NT2/D1 (cell line): ENCODE measurements around the gene SNN.
A peak's percentile ranks its signal among the peaks of the same experiment; 100 is the strongest.

ENCODE experiments used
- DNase-seq: peaks from one replicate; pipeline ENCODE4 v3.0.0-alpha.2; 2011; ENCODE audit warnings: low read depth, low spot score
- H3K27me3 ChIP-seq: 2 replicates; pipeline ENCODE4 v1.6.0; 2011; ENCODE audit warnings: mild to moderate bottlenecking; ENCODE audit not compliant: insufficient read length, insufficient read depth
- H3K36me3 ChIP-seq: 2 replicates; pipeline ENCODE4 v1.6.1; 2011; ENCODE audit warnings: mild to moderate bottlenecking, low read length, mixed read lengths; ENCODE audit not compliant: insufficient read depth, insufficient read length
- H3K4me1 ChIP-seq: 2 replicates; pipeline ENCODE4 v1.5.1; 2011; ENCODE audit not compliant: insufficient read depth, insufficient read length
- H3K4me3 ChIP-seq: 2 replicates; pipeline ENCODE4 v1.5.1; 2011; ENCODE audit warnings: low read depth; ENCODE audit not compliant: insufficient read length
- H3K9ac ChIP-seq: 2 replicates; pipeline ENCODE4 v1.6.0; 2011; ENCODE audit warnings: low read depth; ENCODE audit not compliant: insufficient read length
- H3K9me3 ChIP-seq: 2 replicates; pipeline ENCODE4 v1.5.1; 2011; ENCODE audit warnings: mild to moderate bottlenecking, low read length; ENCODE audit not compliant: insufficient read depth
- SUZ12 ChIP-seq: IDR thresholded peaks from 2 replicates; pipeline ENCODE4 v1.6.1; 2011; ENCODE audit not compliant: insufficient read length, insufficient read depth; ENCODE audit errors: extremely low read depth
- YY1 ChIP-seq: IDR thresholded peaks from 2 replicates; pipeline ENCODE4 v1.6.1; 2011; ENCODE audit not compliant: insufficient read length, insufficient read depth
- ZNF274 ChIP-seq: IDR thresholded peaks from 2 replicates; pipeline ENCODE4 v1.6.1; 2011; ENCODE audit warnings: mild to moderate bottlenecking, low read depth, low read length

SNN gene

DNA sequence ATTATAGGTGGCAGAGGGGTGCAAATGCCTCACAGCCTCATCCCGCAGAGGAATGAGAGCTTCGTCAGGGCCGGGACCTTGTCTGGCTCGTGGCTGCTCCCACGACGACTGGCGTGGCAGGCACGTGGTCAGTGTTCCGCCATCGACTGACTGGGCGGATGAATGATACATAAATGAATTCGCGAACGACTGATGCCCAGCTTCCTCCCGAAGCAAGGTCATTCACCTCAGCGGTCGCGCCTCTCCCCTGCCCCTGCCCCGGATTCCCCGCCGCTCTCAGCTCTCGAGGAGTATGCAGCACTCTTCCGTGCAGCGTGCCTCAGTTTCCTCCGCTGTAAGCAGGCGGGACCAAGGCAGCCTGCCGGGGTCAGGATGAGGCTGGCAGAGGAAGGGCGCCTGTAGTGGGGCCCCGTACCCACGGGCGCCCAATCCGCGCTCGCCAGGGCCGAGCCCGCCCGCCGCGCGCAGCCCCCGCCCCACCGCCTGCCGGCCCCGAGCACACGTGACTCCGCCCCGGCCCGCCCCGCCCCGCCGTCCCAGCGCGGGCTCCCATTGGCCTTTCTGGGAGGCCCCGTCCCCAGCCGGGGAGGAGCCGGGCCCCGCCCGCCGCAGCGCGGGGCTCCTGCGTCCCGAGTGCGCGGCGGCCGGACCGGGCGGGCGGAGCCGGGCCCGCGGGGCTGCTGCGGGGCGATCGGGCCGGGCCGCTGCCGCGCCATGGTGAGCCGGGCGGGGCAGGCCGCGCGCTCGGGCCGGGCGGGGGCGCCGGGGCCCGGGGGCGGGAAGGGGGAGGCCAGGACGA, at the start of gene SNN:
TSS of gene SNN (plus strand) at position 632 of the 799 bp plus-strand sequence. CDS start 7,605 bp downstream, outside the sequence.
- Histone ChIP-seq H3K9ac (peak within 1 kb of the TSS; percentile 87), H3K9me3 (no peaks in the 10 kb centered on the region), H3K36me3 (peaks cover 22% of the 10 kb centered on the region), H3K4me3 (peak within 1 kb of the TSS; percentile 87), H3K4me1 (peaks cover 41% of the 10 kb centered on the region), H3K27me3 (no peaks in the 10 kb centered on the region)
- TF ChIP-seq ZNF274 (no peak), YY1 (no peak), SUZ12 (no peak)
- peak; percentile 75 for DNase-seq

DNA sequence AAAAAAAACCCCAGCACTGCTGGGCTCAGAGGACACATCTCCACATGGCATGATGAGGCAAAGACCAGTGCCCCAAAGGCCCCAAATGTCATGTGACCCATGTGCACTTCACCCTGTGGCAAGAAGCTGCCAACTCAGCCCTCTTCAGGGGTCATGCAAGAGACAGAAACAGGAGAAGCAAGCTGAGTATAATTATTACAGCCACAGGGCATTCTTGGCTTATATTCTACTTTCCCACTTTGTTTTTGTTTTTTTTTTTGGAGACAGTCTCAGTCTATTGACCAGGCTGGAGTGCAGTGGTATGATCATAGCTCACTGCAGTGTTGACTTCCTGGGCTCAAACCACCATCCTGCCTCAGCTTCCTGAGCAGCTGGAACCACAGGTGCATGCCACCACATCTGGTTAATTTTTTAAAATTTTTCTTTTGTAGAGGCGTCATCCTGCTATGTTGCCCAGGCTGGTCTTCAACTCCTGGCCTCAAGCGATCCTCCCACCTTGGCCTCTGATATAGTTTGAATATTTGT, 48.9 kb upstream of the SNN start:
- Histone ChIP-seq H3K4me3 (no peak overlapping the region), H3K4me1 (peaks cover 21% of the 10 kb centered on the region), H3K27me3 (no peaks in the 10 kb centered on the region), H3K9me3 (no peaks in the 10 kb centered on the region), H3K36me3 (no peaks in the 10 kb centered on the region), H3K9ac (no peak overlapping the region)
- TF ChIP-seq ZNF274: no peak
- TF ChIP-seq YY1: no peak
- TF ChIP-seq SUZ12: no peak
- no peak for DNase-seq

DNA sequence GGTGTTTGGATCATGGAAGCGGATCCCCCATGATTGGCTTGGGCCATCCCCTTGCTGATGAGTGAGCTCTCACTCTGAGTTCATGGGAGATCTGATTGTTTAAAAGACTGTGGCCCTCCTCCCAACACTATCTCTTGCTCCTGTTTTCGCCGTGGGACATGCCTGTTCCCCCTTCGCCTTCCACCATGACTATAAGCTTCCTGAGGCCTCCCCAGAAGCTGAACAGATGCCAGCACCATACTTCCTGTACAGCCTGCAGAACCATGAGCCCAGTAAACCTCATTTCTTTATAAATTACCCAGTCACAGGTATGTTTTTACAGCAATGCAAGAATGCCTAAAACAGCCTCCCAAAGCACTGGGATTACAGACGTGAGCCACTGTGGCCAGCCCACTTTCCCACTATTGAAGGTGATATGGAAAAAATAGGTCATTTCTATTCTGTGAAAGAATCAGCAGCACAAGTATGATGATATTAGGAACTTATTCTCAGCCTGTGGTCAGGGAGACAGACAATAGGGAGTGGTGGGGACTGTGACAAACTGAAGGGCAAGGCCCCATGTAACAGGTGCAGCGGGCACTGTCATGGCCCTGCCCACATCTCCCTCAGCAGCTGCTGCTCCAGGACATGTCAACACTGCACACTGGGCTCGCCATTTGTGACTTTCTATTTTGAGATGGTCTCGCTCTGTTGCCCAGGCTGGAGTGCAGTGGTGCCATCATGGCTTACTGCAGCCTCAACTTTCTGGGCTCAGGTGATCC, 47.8 kb upstream of the SNN start:
- Histone ChIP-seq H3K27me3 (no peaks in the 10 kb centered on the region), H3K4me1 (peaks cover 16% of the 10 kb centered on the region)

DNA sequence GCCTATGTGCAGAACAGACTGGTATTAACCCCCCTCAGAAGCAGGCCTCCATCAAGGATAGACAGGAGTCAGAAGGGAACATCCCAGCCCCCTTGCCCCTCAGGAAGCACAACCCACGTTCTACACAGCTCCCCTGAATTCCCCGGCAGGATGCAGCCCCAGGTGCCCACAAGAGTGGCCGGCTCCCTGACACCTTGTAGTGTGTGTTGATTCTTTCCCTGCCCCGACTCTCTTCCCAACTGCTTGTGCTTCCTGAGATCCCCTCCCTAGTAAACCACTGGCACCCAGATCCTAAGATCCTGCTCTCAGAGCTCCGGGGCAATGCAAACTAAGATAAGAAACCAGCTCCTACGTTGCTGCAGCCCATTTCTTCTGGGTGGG, 46.7 kb upstream of the SNN start:
- Histone ChIP-seq H3K36me3 (no peaks in the 10 kb centered on the region), H3K9me3 (no peaks in the 10 kb centered on the region), H3K4me3 (no peak overlapping the region), H3K9ac (peak overlapping the region; percentile 52), H3K27me3 (no peaks in the 10 kb centered on the region), H3K4me1 (peaks cover 16% of the 10 kb centered on the region)
- DNase-seq: no peak
- TF ChIP-seq YY1: no peak
- TF ChIP-seq ZNF274: no peak
- no peak for TF ChIP-seq SUZ12

More for the DNA sequence above, 47.8 kb upstream of the SNN start:
- Histone ChIP-seq H3K36me3 (no peaks in the 10 kb centered on the region), H3K9ac (no peak overlapping the region), H3K9me3 (no peaks in the 10 kb centered on the region), H3K4me3 (no peak overlapping the region)
- TF ChIP-seq ZNF274: no peak
- no peak for DNase-seq

DNA sequence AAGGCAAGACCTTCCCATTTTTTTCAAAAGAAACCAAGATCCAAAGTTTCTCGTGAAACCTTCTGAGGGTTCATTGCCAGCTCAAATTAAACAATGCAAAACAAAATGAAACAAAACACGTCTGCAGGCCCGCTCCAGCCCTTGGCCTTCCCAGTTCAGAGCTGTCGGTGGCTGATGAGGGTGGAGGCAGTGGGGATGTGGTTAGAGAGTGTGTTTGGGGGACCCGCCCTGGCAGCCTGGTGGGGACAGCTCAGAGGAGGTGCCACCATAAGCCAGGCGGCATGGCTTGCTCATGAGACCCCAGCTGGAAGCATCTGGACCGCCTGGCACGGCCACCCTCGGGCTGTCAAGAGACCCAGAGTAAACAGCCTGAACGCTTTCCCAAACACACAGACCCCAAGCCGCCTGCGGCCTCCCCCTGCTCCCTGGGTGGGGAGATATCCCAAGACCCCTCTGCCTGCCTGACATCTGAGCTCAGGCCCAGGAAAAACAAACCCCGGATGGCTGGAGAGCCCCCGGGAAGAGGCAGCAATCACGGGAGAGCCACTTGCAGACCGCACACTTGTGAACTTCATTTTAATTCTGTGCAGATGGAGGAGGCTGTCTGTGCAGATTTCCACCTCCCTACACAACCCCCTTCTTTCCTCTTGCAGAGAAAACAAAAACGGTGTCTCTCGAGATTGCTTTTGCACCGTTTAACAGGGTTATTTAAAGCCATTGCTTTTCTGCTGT, 46.2 kb upstream of the SNN start:
- TF ChIP-seq YY1 (no peak), ZNF274 (no peak), SUZ12 (no peak)
- H3K9ac ChIP-seq: no peak overlapping the region

DNA sequence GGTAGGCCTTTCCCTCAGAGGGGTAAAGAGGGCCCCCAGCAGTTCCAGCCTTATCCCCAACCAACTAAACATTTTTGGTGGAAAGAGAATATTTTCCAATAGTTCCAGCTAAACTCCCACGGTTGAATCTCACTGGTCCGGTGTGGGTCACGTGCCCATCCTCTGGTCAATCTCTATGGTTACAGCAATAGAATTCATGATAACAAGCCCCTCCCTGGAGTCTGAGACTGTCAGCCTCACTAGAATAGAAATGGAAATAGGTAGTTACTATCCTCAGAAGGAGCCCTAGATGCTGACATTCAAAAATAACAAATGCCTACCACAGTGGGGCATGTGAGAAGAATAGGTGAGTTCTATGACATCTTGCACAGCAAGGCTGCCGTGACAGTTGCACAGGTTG, 44.0 kb upstream of the SNN start:
- Histone ChIP-seq H3K4me1 (peaks cover 15% of the 10 kb centered on the region), H3K36me3 (no peaks in the 10 kb centered on the region), H3K4me3 (no peak overlapping the region), H3K27me3 (no peaks in the 10 kb centered on the region), H3K9ac (no peak overlapping the region), H3K9me3 (no peaks in the 10 kb centered on the region)
- no peak for DNase-seq
- TF ChIP-seq ZNF274: no peak
- TF ChIP-seq SUZ12: no peak
- no peak for TF ChIP-seq YY1

More for the DNA sequence above, 46.2 kb upstream of the SNN start:
- Histone ChIP-seq H3K4me3 (no peak overlapping the region), H3K9me3 (no peaks in the 10 kb centered on the region), H3K36me3 (no peaks in the 10 kb centered on the region), H3K4me1 (peaks cover 16% of the 10 kb centered on the region), H3K27me3 (no peaks in the 10 kb centered on the region)
- no peak for DNase-seq
